ACC112 (cell line): Measurements from ENCODE around the gene PIF1.

Experiments used
- H2AFZ ChIP-seq: fragments of 200-600 bp; sonication (generic); one replicate; pipeline ENCODE4 v1.6.0; 2017; ENCODE audit warnings: antibody characterized with exemption, low read length; ENCODE audit not compliant: unreplicated experiment
- H3K27ac ChIP-seq: fragments of 200-600 bp; sonication (generic); 2 replicates; pipeline ENCODE4 v1.5.1; 2014; ENCODE audit warnings: low read depth, mild to moderate bottlenecking, antibody characterized with exemption, low read length, moderate library complexity
- H3K27me3 ChIP-seq: fragments of 200-600 bp; sonication (generic); 2 replicates; pipeline ENCODE4 v1.6.1; 2014; ENCODE audit warnings: mild to moderate bottlenecking, antibody characterized with exemption, low read length, moderate library complexity, mixed read lengths; ENCODE audit not compliant: insufficient read depth
- H3K36me3 ChIP-seq: fragments of 200-600 bp; sonication (generic); 2 replicates; pipeline ENCODE4 v1.6.1; 2016; ENCODE audit warnings: mild to moderate bottlenecking, antibody characterized with exemption, low read length, moderate library complexity, mixed read lengths; ENCODE audit not compliant: insufficient read depth
- H3K4me1 ChIP-seq: fragments of 200-600 bp; sonication (generic); one replicate; pipeline ENCODE4 v1.6.1; 2016; ENCODE audit warnings: low read length, mixed read lengths; ENCODE audit not compliant: insufficient read depth, unreplicated experiment, control insufficient read depth
- H3K4me3 ChIP-seq: fragments of 200-600 bp; sonication (generic); 2 replicates; pipeline ENCODE4 v1.5.1; 2014; ENCODE audit warnings: mild to moderate bottlenecking, low read depth, low read length
- H3K79me2 ChIP-seq: fragments of 200-600 bp; sonication (generic); one replicate; pipeline ENCODE4 v1.6.0; 2016; ENCODE audit warnings: low read length; ENCODE audit not compliant: control insufficient read depth, unreplicated experiment, insufficient read depth

Gene PIF1

GRCh38 chr15:64847448-64847847 lies 22.0 kb upstream of the PIF1 start:
- no peak overlapping the region for H3K4me3 ChIP-seq
- no peaks in the 10 kb centered on the region for H3K27me3 ChIP-seq
- peaks cover 90% of the 10 kb centered on the region for H3K79me2 ChIP-seq
- H3K27ac ChIP-seq, result no peak overlapping the region
- H3K4me1 ChIP-seq, result peaks cover 49% of the 10 kb centered on the region
- no peak overlapping the region for H2AFZ ChIP-seq
- H3K36me3 ChIP-seq, result peaks cover 17% of the 10 kb centered on the region; the same call in 1 of the 2 replicates

GRCh38 chr15:64847016-64847415 lies 21.6 kb upstream of the PIF1 start:
- H2AFZ ChIP-seq, result no peak overlapping the region
- H3K27ac ChIP-seq, result no peak overlapping the region
- peaks cover 90% of the 10 kb centered on the region for H3K79me2 ChIP-seq
- H3K4me1 ChIP-seq, result peaks cover 49% of the 10 kb centered on the region
- no peaks in the 10 kb centered on the region for H3K27me3 ChIP-seq
- peaks cover 17% of the 10 kb centered on the region; the same call in 1 of the 2 replicates for H3K36me3 ChIP-seq
- no peak overlapping the region for H3K4me3 ChIP-seq

GRCh38 chr15:64845831-64846595 lies 20.6 kb upstream of the PIF1 start:
- Histone ChIP-seq H3K4me1 (peaks cover 40% of the 10 kb centered on the region), H3K36me3 (peaks cover 17% of the 10 kb centered on the region; the same call in 1 of the 2 replicates), H3K27me3 (no peaks in the 10 kb centered on the region), H2AFZ (no peak overlapping the region), H3K79me2 (peaks cover 84% of the 10 kb centered on the region), H3K4me3 (peak overlapping the region; percentile 100), H3K27ac (no peak overlapping the region)

- Histone ChIP-seq H3K4me1 (peaks cover 38% of the 10 kb centered on the region), H2AFZ (no peak overlapping the region), H3K79me2 (peaks cover 76% of the 10 kb centered on the region), H3K27me3 (no peaks in the 10 kb centered on the region), H3K27ac (peak overlapping the region; percentile 20; the same call in 1 of the 2 replicates), H3K4me3 (peak overlapping the region; percentile 100), H3K36me3 (peaks cover 9% of the 10 kb centered on the region; the same call in 1 of the 2 replicates)
Observed at GRCh38 chr15:64845183-64845611, 19.8 kb upstream of the PIF1 start.

- Histone ChIP-seq H3K4me1 (peaks cover 36% of the 10 kb centered on the region), H3K4me3 (peak overlapping the region; percentile 100), H3K36me3 (peaks cover 7% of the 10 kb centered on the region; the same call in 1 of the 2 replicates), H2AFZ (no peak overlapping the region), H3K27me3 (no peaks in the 10 kb centered on the region), H3K79me2 (peaks cover 72% of the 10 kb centered on the region), H3K27ac (peak overlapping the region; percentile 20; the same call in 1 of the 2 replicates)
Observed at GRCh38 chr15:64844576-64845145, 19.2 kb upstream of the PIF1 start.

GRCh38 chr15:64843991-64844390 lies 18.5 kb upstream of the PIF1 start:
- H3K4me1 ChIP-seq, result peaks cover 36% of the 10 kb centered on the region
- no peak overlapping the region for H3K27ac ChIP-seq

GRCh38 chr15:64842986-64843561 lies 17.6 kb upstream of the PIF1 start:
- Histone ChIP-seq H3K79me2 (peaks cover 64% of the 10 kb centered on the region), H3K27ac (peak overlapping the region; percentile 50), H3K4me1 (peaks cover 32% of the 10 kb centered on the region), H3K4me3 (peak overlapping the region; percentile 100), H3K27me3 (no peaks in the 10 kb centered on the region), H2AFZ (peak overlapping the region; percentile 48), H3K36me3 (peaks cover 6% of the 10 kb centered on the region; the same call in 1 of the 2 replicates)

More at GRCh38 chr15:64843991-64844390, 18.5 kb upstream of the PIF1 start:
- Histone ChIP-seq H3K79me2 (peaks cover 70% of the 10 kb centered on the region), H2AFZ (no peak overlapping the region), H3K4me3 (peak overlapping the region; percentile 100), H3K36me3 (peaks cover 7% of the 10 kb centered on the region; the same call in 1 of the 2 replicates), H3K27me3 (no peaks in the 10 kb centered on the region)

- Histone ChIP-seq H3K4me1 (peaks cover 31% of the 10 kb centered on the region), H3K27ac (peak overlapping the region; percentile 50), H3K79me2 (peaks cover 56% of the 10 kb centered on the region)
Observed at GRCh38 chr15:64842096-64842939, 16.9 kb upstream of the PIF1 start.

GRCh38 chr15:64841344-64842095 lies 16.1 kb upstream of the PIF1 start, which contains the start of gene PLEKHO2:
Gene PLEKHO2, plus strand, starts transcription at chr15:64841915. Its CDS starts 102 bp downstream, at chr15:64842017.
- Histone ChIP-seq H3K36me3 (peaks cover 1% of the 10 kb centered on the region; the same call in 1 of the 2 replicates), H3K27ac (peak within 1 kb of the TSS; percentile 73), H3K4me3 (peak within 1 kb of the TSS; percentile 100), H3K79me2 (peaks cover 48% of the 10 kb centered on the region), H3K27me3 (no peaks in the 10 kb centered on the region), H2AFZ (peak within 1 kb of the TSS; percentile 48), H3K4me1 (peaks cover 31% of the 10 kb centered on the region)

More at GRCh38 chr15:64842096-64842939, 16.9 kb upstream of the PIF1 start:
- peaks cover 4% of the 10 kb centered on the region; the same call in 1 of the 2 replicates for H3K36me3 ChIP-seq
- no peaks in the 10 kb centered on the region for H3K27me3 ChIP-seq
- peak overlapping the region; percentile 100 for H3K4me3 ChIP-seq
- H2AFZ ChIP-seq, result peak overlapping the region; percentile 48
